SW 1271 (cell line): Measurements from ENCODE around the gene TMEM273.
"Not testable (repeated sequence)": the region's sequence is repeated elsewhere in the genome, so short reads cannot be mapped to it uniquely, and the experiment has no call there.

Experiments used
- DNase-seq, 2 experiments: peaks; one replicate each; lab custom pipeline; 2025; lab: John Stamatoyannopoulos, UW

Gene TMEM273

GRCh38 chr10:49204119-49204518, 15.9 kb upstream of the TMEM273 start:
- no peak for DNase-seq

GRCh38 chr10:49202266-49202665, 14.1 kb upstream of the TMEM273 start:
- no peak for DNase-seq

GRCh38 chr10:49200854-49201253, 12.7 kb upstream of the TMEM273 start:
- no peak for DNase-seq

GRCh38 chr10:49197171-49197570, 9.0 kb upstream of the TMEM273 start:
- no peak for DNase-seq

- not testable (repeated sequence) for DNase-seq
Observed at GRCh38 chr10:49195864-49196263, 7.7 kb upstream of the TMEM273 start.

GRCh38 chr10:49194212-49194920, 6.2 kb upstream of the TMEM273 start:
- no peak for DNase-seq

- DNase-seq = no peak
Observed at GRCh38 chr10:49191349-49191748, 3.2 kb upstream of the TMEM273 start.

- DNase-seq = no peak
Observed at GRCh38 chr10:49189422-49189821, 1.2 kb upstream of the TMEM273 start.

GRCh38 chr10:49187044-49187484, 1.1 kb downstream of the TMEM273 start:
- no peak for DNase-seq

- no peak for DNase-seq
Observed at GRCh38 chr10:49186613-49187012, 1.6 kb downstream of the TMEM273 start.

GRCh38 chr10:49185213-49185612, 3.0 kb downstream of the TMEM273 start:
- DNase-seq = no peak

- no peak for DNase-seq
Observed at GRCh38 chr10:49184642-49185111, 3.5 kb downstream of the TMEM273 start.

- DNase-seq = no peak
Observed at GRCh38 chr10:49183596-49184542, 4.3 kb downstream of the TMEM273 start.

- no peak for DNase-seq
Observed at GRCh38 chr10:49182776-49183175, 5.4 kb downstream of the TMEM273 start.

- DNase-seq = no peak
Observed at GRCh38 chr10:49180444-49180860, 7.7 kb downstream of the TMEM273 start.

- no peak for DNase-seq
Observed at GRCh38 chr10:49179699-49180443, 8.3 kb downstream of the TMEM273 start.

- no peak for DNase-seq
Observed at GRCh38 chr10:49178489-49179471, 9.4 kb downstream of the TMEM273 start.

- peak; percentile 57 to 59 for DNase-seq
Observed at GRCh38 chr10:49177391-49178355, 10.5 kb downstream of the TMEM273 start.
